Liver (tissue), 9 donors: ENCODE data around the gene COPS2. TPM values are rescaled to one million over a fixed set of nuclear protein-coding genes. Genes with fewer than 3 reads are reported as not detected.

Experiments used
- DNase-seq: peaks from one replicate; pipeline ENCODE4 v3.0.0-alpha.2; 2017; ENCODE audit warnings: low spot score
- H3K27ac ChIP-seq, 2 donors: one replicate each; pipeline ENCODE4 v1.7.0; 2013; ENCODE audit warnings: inconsistent platforms in 2 of 2, low read length in 2 of 2, control low read depth in 1 of 2, low read depth in 1 of 2, mild to moderate bottlenecking in 1 of 2
- H3K27me3 ChIP-seq, 4 donors: one replicate each; pipeline versions ENCODE4 v1.6.1 to v1.7.0; 2013; ENCODE audit warnings: low read length in 3 of 4, inconsistent platforms in 1 of 4, mild to moderate bottlenecking in 1 of 4, moderate library complexity in 1 of 4; ENCODE audit not compliant: control insufficient read depth in 4 of 4, insufficient read depth in 4 of 4
- H3K36me3 ChIP-seq, 4 donors: one replicate each; pipeline versions ENCODE4 v1.6.1 to v1.7.0; 2013; ENCODE audit warnings: low read length in 3 of 4, mild to moderate bottlenecking in 3 of 4, low read depth in 1 of 4, moderate library complexity in 1 of 4; ENCODE audit not compliant: control insufficient read depth in 4 of 4, insufficient read depth in 3 of 4
- H3K4me1 ChIP-seq, 4 donors: one replicate each; pipeline versions ENCODE4 v1.6.1 to v1.7.0; 2013; ENCODE audit warnings: low read length in 3 of 4, mild to moderate bottlenecking in 3 of 4, moderate library complexity in 1 of 4; ENCODE audit not compliant: control insufficient read depth in 4 of 4, insufficient read depth in 4 of 4
- H3K4me3 ChIP-seq, 3 donors: one replicate each; pipeline versions ENCODE4 v1.6.1 to v1.7.0; 2013; ENCODE audit warnings: low read length in 3 of 3, control low read depth in 1 of 3, low read depth in 1 of 3, mild to moderate bottlenecking in 1 of 3
- H3K9ac ChIP-seq, 2 donors: one replicate each; pipeline ENCODE4 v1.7.0; 2013; ENCODE audit warnings: low read length in 2 of 2, mild to moderate bottlenecking in 2 of 2, moderate library complexity in 2 of 2, control low read depth in 1 of 2, low read depth in 1 of 2
- H3K9me3 ChIP-seq, 4 donors: one replicate each; pipeline versions ENCODE4 v1.6.1 to v1.7.0; 2013; ENCODE audit warnings: low read length in 3 of 4; ENCODE audit not compliant: control insufficient read depth in 4 of 4
- ATF3 ChIP-seq: IDR thresholded peaks from 2 replicates; pipeline ENCODE4 v1.6.1; 2016; ENCODE audit warnings: antibody characterized with exemption
- EGR1 ChIP-seq, 2 donors: IDR thresholded peaks; 2 replicates each; pipeline ENCODE4 v1.6.1; 2016 to 2018; ENCODE audit warnings: antibody characterized with exemption in 2 of 2, low read depth in 2 of 2
- FOXA1 ChIP-seq: IDR thresholded peaks from 2 replicates; pipeline ENCODE4 v1.6.1; 2016; ENCODE audit warnings: antibody characterized with exemption
- FOXA2 ChIP-seq: IDR thresholded peaks from 2 replicates; pipeline ENCODE4 v1.6.1; 2016; ENCODE audit warnings: antibody characterized with exemption
- GABPA ChIP-seq, 2 donors: IDR thresholded peaks in 1 of 2; conservative IDR thresholded peaks in 1 of 2; 2 replicates each; pipeline ENCODE4 v1.6.1; 2016; ENCODE audit warnings: antibody characterized with exemption in 2 of 2, mild to moderate bottlenecking in 1 of 2, moderate library complexity in 1 of 2
- HNF4A ChIP-seq, 2 donors: conservative IDR thresholded peaks; 2 replicates each; pipeline ENCODE4 v1.6.1; 2016; ENCODE audit warnings: antibody characterized with exemption in 2 of 2, mild to moderate bottlenecking in 2 of 2
- HNF4G ChIP-seq: IDR thresholded peaks from 2 replicates; pipeline ENCODE4 v1.6.1; 2016; ENCODE audit warnings: antibody characterized with exemption
- JUND ChIP-seq, 2 donors: IDR thresholded peaks; 2 replicates each; pipeline ENCODE4 v1.6.1; 2016; ENCODE audit warnings: antibody characterized with exemption in 2 of 2
- MAX ChIP-seq: IDR thresholded peaks from 2 replicates; pipeline ENCODE4 v1.6.1; 2016; ENCODE audit warnings: antibody characterized with exemption
- NR2F2 ChIP-seq: IDR thresholded peaks from 2 replicates; pipeline ENCODE4 v1.6.1; 2016; ENCODE audit warnings: antibody characterized with exemption
- RAD21 ChIP-seq, 2 donors: IDR thresholded peaks; 2 replicates each; pipeline ENCODE4 v1.6.1; 2016; ENCODE audit warnings: antibody characterized with exemption in 2 of 2, mild to moderate bottlenecking in 2 of 2
- REST ChIP-seq: IDR thresholded peaks from 2 replicates; pipeline ENCODE4 v1.6.1; 2016; ENCODE audit warnings: antibody characterized with exemption, mild to moderate bottlenecking
- RXRA ChIP-seq, 2 donors: IDR thresholded peaks; 2 replicates each; pipeline ENCODE4 v1.6.1; 2017 to 2018; ENCODE audit warnings: antibody characterized with exemption in 2 of 2, mild to moderate bottlenecking in 1 of 2
- SP1 ChIP-seq: IDR thresholded peaks from 2 replicates; pipeline ENCODE4 v1.6.1; 2018; ENCODE audit warnings: antibody characterized with exemption, mild to moderate bottlenecking
- TAF1 ChIP-seq: conservative IDR thresholded peaks from 2 replicates; pipeline ENCODE4 v1.6.1; 2016; ENCODE audit warnings: antibody characterized with exemption, mild to moderate bottlenecking
- YY1 ChIP-seq: IDR thresholded peaks from 2 replicates; pipeline ENCODE4 v1.6.1; 2016; ENCODE audit warnings: antibody characterized with exemption, mild to moderate bottlenecking
- WGBS: extraction: QIAGEN DNeasy Blood & Tissue Kit; methylation state at CpG from one replicate; pipeline ENCODE4 v1.1.7; 2013; 5-methylcytosine and 5-hydroxymethylcytosine counted together
- polyA plus RNA-seq, 2 donors: library from polyadenylated mRNA; stranded (reverse) in 1 of 2; unstranded in 1 of 2; fragments of 200-250 nt in 1 of 2; fragments of >200 nt in 1 of 2; fragmentation: Nextera tagmentation in 1 of 2; extraction: Ambion mirVana in 1 of 2; gene quantifications; one replicate each; pipeline versions ENCODE4 v1.2.1 to v1.2.3, GENCODE V29; 2013 to 2015
- total RNA-seq, 2 donors: library from RNA; depleted of rRNA; stranded (reverse); fragments of >200 nt; gene quantifications; one replicate each; pipeline ENCODE4 v1.2.3, GENCODE V29; 2014
- TF ChIP-seq, protein P1 (sequence below): fragments of 150-350 bp; IDR thresholded peaks from 2 replicates; pipeline ENCODE4 v1.5.1; 2017; ENCODE audit warnings: improper control_type of control experiment, low read depth, low read length; ENCODE audit not compliant: missing input control
- TF ChIP-seq, protein P2 (sequence below): IDR thresholded peaks from 2 replicates; pipeline ENCODE4 v1.6.1; 2016; ENCODE audit warnings: antibody characterized with exemption
- donor health status: healthy.
- donor health status: healthy.
- donor health status: healthy.
- donor health status: healthy.
- donor health status: healthy.

The COPS2 gene
- 10 to 100 TPM; 27.7 to 36.0 TPM for total RNA-seq
- 10 to 100 TPM; 14.0 to 23.3 TPM for polyA plus RNA-seq

GRCh38 chr15:49155110-49155833 lies at the start of gene COPS2:
TSS of gene COPS2 (minus strand) at chr15:49155599. CDS start at chr15:49155578, 21 bp downstream.
- WGBS = under 1% methylated on average over 46 of the region's 46 CpGs
- Histone ChIP-seq H3K9ac (peak within 1 kb of the TSS; percentile 81 to 84), H3K27ac (peak within 1 kb of the TSS; percentile 70 to 82), H3K4me1 (peaks cover 3 to 23% (median 22%) of the 10 kb centered on the region in 4 donors), H3K36me3 (no peaks in the 10 kb centered on the region), H3K4me3 (peak within 1 kb of the TSS; percentile 75 to 100 (median 89)), H3K9me3 (no peaks in the 10 kb centered on the region), H3K27me3 (no peaks in the 10 kb centered on the region)
- peak; percentile 55 for TF ChIP-seq NR2F2
- TF ChIP-seq GABPA (IDR thresholded peaks at IDR 0.05 in 1 of 2, conservative IDR thresholded peaks at IDR 0.05 in 1 of 2) = peak; percentile 100
- TF ChIP-seq JUND (IDR thresholded peaks at IDR 0.05) = peak; percentile 61 to 80
- peak; percentile 81 for TF ChIP-seq ATF3
- peak; percentile 33 to 47 for TF ChIP-seq HNF4A (conservative IDR thresholded peaks at IDR 0.05)
- peak; percentile 73 for TF ChIP-seq SP1
- TF ChIP-seq MAX = peak; percentile 90
- TF ChIP-seq HNF4G = no peak
- TF ChIP-seq, protein P1, sequence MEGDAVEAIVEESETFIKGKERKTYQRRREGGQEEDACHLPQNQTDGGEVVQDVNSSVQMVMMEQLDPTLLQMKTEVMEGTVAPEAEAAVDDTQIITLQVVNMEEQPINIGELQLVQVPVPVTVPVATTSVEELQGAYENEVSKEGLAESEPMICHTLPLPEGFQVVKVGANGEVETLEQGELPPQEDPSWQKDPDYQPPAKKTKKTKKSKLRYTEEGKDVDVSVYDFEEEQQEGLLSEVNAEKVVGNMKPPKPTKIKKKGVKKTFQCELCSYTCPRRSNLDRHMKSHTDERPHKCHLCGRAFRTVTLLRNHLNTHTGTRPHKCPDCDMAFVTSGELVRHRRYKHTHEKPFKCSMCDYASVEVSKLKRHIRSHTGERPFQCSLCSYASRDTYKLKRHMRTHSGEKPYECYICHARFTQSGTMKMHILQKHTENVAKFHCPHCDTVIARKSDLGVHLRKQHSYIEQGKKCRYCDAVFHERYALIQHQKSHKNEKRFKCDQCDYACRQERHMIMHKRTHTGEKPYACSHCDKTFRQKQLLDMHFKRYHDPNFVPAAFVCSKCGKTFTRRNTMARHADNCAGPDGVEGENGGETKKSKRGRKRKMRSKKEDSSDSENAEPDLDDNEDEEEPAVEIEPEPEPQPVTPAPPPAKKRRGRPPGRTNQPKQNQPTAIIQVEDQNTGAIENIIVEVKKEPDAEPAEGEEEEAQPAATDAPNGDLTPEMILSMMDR = no peak
- no peak for TF ChIP-seq TAF1
- TF ChIP-seq FOXA1 = no peak
- TF ChIP-seq EGR1 (IDR thresholded peaks at IDR 0.05; ENCODE audit: low read depth in 2 of 2) = peak; percentile 40 to 44
- TF ChIP-seq YY1 = peak; percentile 97
- TF ChIP-seq FOXA2 = peak; percentile 46
- peak; percentile 57 to 62 for TF ChIP-seq RXRA (IDR thresholded peaks at IDR 0.05)
- TF ChIP-seq, protein P2, sequence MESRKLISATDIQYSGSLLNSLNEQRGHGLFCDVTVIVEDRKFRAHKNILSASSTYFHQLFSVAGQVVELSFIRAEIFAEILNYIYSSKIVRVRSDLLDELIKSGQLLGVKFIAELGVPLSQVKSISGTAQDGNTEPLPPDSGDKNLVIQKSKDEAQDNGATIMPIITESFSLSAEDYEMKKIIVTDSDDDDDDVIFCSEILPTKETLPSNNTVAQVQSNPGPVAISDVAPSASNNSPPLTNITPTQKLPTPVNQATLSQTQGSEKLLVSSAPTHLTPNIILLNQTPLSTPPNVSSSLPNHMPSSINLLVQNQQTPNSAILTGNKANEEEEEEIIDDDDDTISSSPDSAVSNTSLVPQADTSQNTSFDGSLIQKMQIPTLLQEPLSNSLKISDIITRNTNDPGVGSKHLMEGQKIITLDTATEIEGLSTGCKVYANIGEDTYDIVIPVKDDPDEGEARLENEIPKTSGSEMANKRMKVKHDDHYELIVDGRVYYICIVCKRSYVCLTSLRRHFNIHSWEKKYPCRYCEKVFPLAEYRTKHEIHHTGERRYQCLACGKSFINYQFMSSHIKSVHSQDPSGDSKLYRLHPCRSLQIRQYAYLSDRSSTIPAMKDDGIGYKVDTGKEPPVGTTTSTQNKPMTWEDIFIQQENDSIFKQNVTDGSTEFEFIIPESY = peak; percentile 88
- peak; percentile 49 to 56 for TF ChIP-seq RAD21 (IDR thresholded peaks at IDR 0.05)
- TF ChIP-seq REST = peak; percentile 85
- peak; percentile 93 for DNase-seq
